Transverse colon (tissue), 4 donors: ENCODE results near the gene GOT2. TPM values are rescaled to one million over a fixed set of nuclear protein-coding genes. Genes with fewer than 3 reads are reported as not detected.
"Not testable (repeated sequence)": the region's sequence is repeated elsewhere in the genome, so short reads cannot be mapped to it uniquely, and the experiment has no call there.

Source experiments
- DNase-seq: peaks from one replicate; pipeline ENCODE4 v3.0.0-alpha.2; 2019
- H3K27ac ChIP-seq, 4 donors: fragments of 200-600 bp; sonication (generic); 2 replicates each; pipeline ENCODE4 v1.5.1; 2016 to 2018; ENCODE audit warnings: inconsistent platforms in 4 of 4
- H3K27me3 ChIP-seq: fragments of 200-600 bp; sonication (generic); 2 replicates; pipeline ENCODE4 v1.5.1; 2017; ENCODE audit warnings: inconsistent platforms
- H3K36me3 ChIP-seq, 4 donors: fragments of 200-600 bp; sonication (generic); 2 replicates each; pipeline ENCODE4 v1.5.1; 2017 to 2019; ENCODE audit warnings: inconsistent platforms in 4 of 4
- H3K4me1 ChIP-seq, 4 donors: fragments of 200-600 bp; sonication (generic); 2 replicates each; pipeline ENCODE4 v1.5.1; 2017 to 2020; ENCODE audit warnings: inconsistent platforms in 4 of 4
- H3K4me3 ChIP-seq, 4 donors: fragments of 200-600 bp; sonication (generic); 1 replicate in 1 of 4; 2 replicates in 3 of 4; pipeline versions ENCODE4 v1.5.1 to v1.6.1; 2017 to 2019; ENCODE audit warnings: inconsistent platforms in 4 of 4
- H3K9me3 ChIP-seq, 2 donors: fragments of 200-600 bp; sonication (generic); 2 replicates each; pipeline ENCODE4 v1.5.1; 2017 to 2019; ENCODE audit warnings: inconsistent platforms in 2 of 2
- EP300 ChIP-seq: sonication (generic); formaldehyde crosslinking; IDR thresholded peaks from one replicate; pipeline ENCODE4 v1.6.1; 2017; ENCODE audit warnings: antibody characterized with exemption, low read depth
- POLR2A ChIP-seq: fragments of 450-650 bp; IDR thresholded peaks from one replicate; pipeline ENCODE4 v1.6.1; 2016; ENCODE audit warnings: antibody characterized with exemption, mild to moderate bottlenecking, moderate library complexity
- POLR2AphosphoS5 ChIP-seq, 3 donors: sonication (generic); formaldehyde crosslinking; IDR thresholded peaks; one replicate each; pipeline ENCODE4 v1.6.1; 2016; ENCODE audit warnings: antibody characterized with exemption in 3 of 3
- WGBS, 2 donors: methylation state at CpG; one replicate each; pipeline ENCODE4 v1.1.5; 2018; ENCODE audit warnings: low coverage in 1 of 2; 5-methylcytosine and 5-hydroxymethylcytosine counted together
- in situ Hi-C, 4 donors: fragments of 200-750 bp; cut with MboI; loops; one replicate each; pipeline versions ENCODE4 v1.15.0 to v1.15.1; 2017; ENCODE audit warnings: low sequenced_read_pairs in 3 of 4, low pct_ligation_motif_present in 1 of 4, low pct_unique_long_range_greater_than_20kb in 1 of 4
- intact Hi-C: fragments of 100-400 bp; cut with DNase I; formaldehyde crosslinking; loops from one replicate; pipeline ENCODE4 v1.15.1; 2023; ENCODE audit warnings: low total_unique reads
- total RNA-seq, 4 donors: library from RNA; depleted of rRNA; stranded (reverse); fragments of >200 nt; gene quantifications; one replicate each; pipeline ENCODE4 v1.1.0, GENCODE V29; 2016
- TF ChIP-seq, protein P1 (sequence below), 5 experiments: fragments of 200-600 bp in 3 of 5; fragments of 450-650 bp in 2 of 5; sonication (generic) in 3 of 5; IDR thresholded peaks; 1 replicate in 2 of 5; 2 replicates in 3 of 5; pipeline ENCODE4 v1.5.1; 2016 to 2017; ENCODE audit warnings: antibody characterized with exemption in 5 of 5, inconsistent platforms in 3 of 5, mild to moderate bottlenecking in 2 of 5, moderate library complexity in 1 of 5

Gene GOT2
- total RNA-seq, 4 donors from 2014 or later: 29.7 to 75.1 (median 63.8) TPM

DNA sequence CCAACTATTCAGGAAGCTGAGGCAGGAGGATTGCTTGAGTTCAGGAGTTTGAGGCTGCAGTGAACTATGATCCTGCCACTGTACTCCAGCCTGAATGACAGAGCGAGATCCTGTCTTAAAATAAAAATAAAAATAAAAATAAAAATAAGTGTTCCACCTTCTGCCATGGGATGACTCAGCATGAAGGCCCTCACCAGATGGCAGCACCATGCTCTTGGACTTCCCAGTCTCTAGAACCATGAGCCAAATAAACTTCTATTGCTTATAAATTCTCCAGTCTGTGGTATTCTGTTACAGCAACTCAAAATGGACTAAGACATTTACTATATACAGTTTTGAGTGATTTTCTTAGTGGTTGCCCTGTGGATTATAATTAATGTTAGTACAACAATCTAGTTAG, 41.7 kb downstream of the GOT2 start:
- WGBS, 2 donors: 100% methylated on average over 1 of the region's 1 CpG; no CpG with 5 or more reads in 1 of the 2 donors
- intact Hi-C loops (no loop called here), in situ Hi-C loops (no loop called here)
- H3K9me3 ChIP-seq: no peaks in the 10 kb centered on the region
- H3K27ac ChIP-seq: no peak overlapping the region
- no peaks in the 10 kb centered on the region for H3K27me3 ChIP-seq
- no peaks in the 10 kb centered on the region for H3K4me1 ChIP-seq
- no peak overlapping the region for H3K4me3 ChIP-seq
- TF ChIP-seq POLR2A: no peak
- TF ChIP-seq POLR2AphosphoS5 (IDR thresholded peaks at IDR 0.05): no peak
- TF ChIP-seq EP300: no peak
- TF ChIP-seq, protein P1, sequence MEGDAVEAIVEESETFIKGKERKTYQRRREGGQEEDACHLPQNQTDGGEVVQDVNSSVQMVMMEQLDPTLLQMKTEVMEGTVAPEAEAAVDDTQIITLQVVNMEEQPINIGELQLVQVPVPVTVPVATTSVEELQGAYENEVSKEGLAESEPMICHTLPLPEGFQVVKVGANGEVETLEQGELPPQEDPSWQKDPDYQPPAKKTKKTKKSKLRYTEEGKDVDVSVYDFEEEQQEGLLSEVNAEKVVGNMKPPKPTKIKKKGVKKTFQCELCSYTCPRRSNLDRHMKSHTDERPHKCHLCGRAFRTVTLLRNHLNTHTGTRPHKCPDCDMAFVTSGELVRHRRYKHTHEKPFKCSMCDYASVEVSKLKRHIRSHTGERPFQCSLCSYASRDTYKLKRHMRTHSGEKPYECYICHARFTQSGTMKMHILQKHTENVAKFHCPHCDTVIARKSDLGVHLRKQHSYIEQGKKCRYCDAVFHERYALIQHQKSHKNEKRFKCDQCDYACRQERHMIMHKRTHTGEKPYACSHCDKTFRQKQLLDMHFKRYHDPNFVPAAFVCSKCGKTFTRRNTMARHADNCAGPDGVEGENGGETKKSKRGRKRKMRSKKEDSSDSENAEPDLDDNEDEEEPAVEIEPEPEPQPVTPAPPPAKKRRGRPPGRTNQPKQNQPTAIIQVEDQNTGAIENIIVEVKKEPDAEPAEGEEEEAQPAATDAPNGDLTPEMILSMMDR (IDR thresholded peaks at IDR 0.05): no peak
- DNase-seq: no peak
- H3K36me3 ChIP-seq: no peaks in the 10 kb centered on the region

DNA sequence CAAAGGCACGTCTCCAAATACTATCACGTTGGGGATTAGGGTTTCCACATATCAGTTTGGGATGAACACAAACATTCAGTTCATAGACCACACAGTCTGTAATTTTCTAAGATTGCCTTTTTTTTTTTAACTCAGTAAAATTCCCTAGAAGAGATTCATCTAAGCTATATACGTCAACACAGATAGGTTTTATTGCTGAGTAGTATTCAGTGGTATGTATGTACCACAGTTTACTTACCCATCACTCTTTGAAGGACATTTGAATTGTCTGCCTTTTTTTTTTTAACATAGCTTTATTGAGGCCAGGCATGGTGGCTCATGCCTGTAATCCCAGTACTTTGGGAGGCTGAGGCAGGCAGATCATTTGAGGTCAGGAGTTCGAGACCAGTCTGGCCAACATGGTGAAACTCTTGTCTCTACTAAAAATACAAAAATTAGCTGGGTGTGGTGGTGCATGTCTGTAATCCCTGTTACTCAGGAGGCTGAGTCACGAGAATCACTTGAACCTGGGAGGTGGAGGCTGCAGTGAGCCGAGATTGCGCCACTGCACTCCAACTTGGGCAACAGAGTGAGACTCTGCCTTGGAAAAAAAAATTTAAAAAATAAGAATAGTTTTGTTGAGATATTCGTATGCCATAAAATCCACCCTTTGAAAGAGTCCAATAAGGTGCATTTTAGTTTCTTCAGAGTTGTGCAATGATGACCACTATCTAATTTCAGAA, 47.0 kb downstream of the GOT2 start:
- in situ Hi-C loops, intact Hi-C loops: not testable (repeated sequence)
- WGBS, 2 donors: 76 to 78% methylated on average over 7 to 8 of the region's 8 CpGs

DNA sequence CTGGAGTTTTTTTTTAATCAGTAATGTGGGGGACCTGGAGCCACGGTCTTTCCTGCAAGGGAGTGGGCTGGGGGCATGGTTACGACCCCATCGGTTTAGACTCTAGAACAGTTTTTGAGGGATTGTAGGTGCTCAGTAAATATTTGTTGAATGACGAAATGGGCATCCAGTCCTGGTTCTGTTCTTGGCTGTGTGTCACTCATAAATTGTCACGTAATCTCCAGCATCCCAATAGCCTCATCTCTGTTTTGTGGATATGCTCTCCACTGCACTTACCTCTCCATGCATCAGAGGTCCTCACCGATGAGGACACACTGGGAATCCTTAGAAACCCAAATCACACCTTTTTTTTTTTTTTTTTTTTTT, 49.0 kb downstream of the GOT2 start:
- H3K4me3 ChIP-seq: peak overlapping the region in 2 of 4 donors; percentile 81 to 84
- no peak for TF ChIP-seq POLR2A
- TF ChIP-seq EP300: no peak
- no peak for TF ChIP-seq POLR2AphosphoS5 (IDR thresholded peaks at IDR 0.05)
- H3K27me3 ChIP-seq: no peaks in the 10 kb centered on the region
- in situ Hi-C loops: no loop called here
- H3K9me3 ChIP-seq: no peaks in the 10 kb centered on the region
- H3K27ac ChIP-seq: peak overlapping the region; percentile 70 to 77 (median 72)
- no peak for DNase-seq
- 67 to 100% methylated on average over 1 to 6 of the region's 6 CpGs for WGBS, 2 donors
- no peaks in the 10 kb centered on the region for H3K36me3 ChIP-seq
- intact Hi-C loops: no loop called here
- H3K4me1 ChIP-seq: peaks cover 8 to 15% (median 9%) of the 10 kb centered on the region in 4 donors

More for the DNA sequence above, 47.0 kb downstream of the GOT2 start:
- peaks cover 8 to 15% (median 9%) of the 10 kb centered on the region in 4 donors for H3K4me1 ChIP-seq
- not testable (repeated sequence) for H3K27me3 ChIP-seq, H3K4me3 ChIP-seq, H3K27ac ChIP-seq, DNase-seq, H3K36me3 ChIP-seq, H3K9me3 ChIP-seq

GRCh38 chr16:58684354-58685083, 49.6 kb downstream of the GOT2 start, which contains the start of gene SLC38A7:
TSS of gene SLC38A7 (minus strand) at chr16:58684770. CDS start at chr16:58680126, 4,644 bp downstream.
- in situ Hi-C loops: no loop called here
- 6% methylated on average over 32 of the region's 41 CpGs; no CpG with 5 or more reads in 1 of the 2 donors for WGBS, 2 donors
- H3K36me3 ChIP-seq: no peaks in the 10 kb centered on the region
- peaks cover 8 to 15% (median 9%) of the 10 kb centered on the region in 4 donors for H3K4me1 ChIP-seq
- no peaks in the 10 kb centered on the region for H3K27me3 ChIP-seq
- DNase-seq: peak; percentile 90
- peak within 1 kb of the TSS; percentile 70 to 77 (median 72) for H3K27ac ChIP-seq
- TF ChIP-seq POLR2A: peak; percentile 32
- no peak for TF ChIP-seq EP300
- TF ChIP-seq POLR2AphosphoS5 (IDR thresholded peaks at IDR 0.05): peak in 1 of 3 donors; percentile 21
- intact Hi-C loops: no loop called here
- no peaks in the 10 kb centered on the region for H3K9me3 ChIP-seq
- H3K4me3 ChIP-seq: peak within 1 kb of the TSS; percentile 52 to 84 (median 80)

- WGBS, 2 donors: 7% methylated on average over 3 of the region's 3 CpGs; no CpG with 5 or more reads in 1 of the 2 donors
- TF ChIP-seq EP300: no peak
- no peak for TF ChIP-seq POLR2AphosphoS5 (IDR thresholded peaks at IDR 0.05)
- no peak for TF ChIP-seq POLR2A
- TF ChIP-seq, protein P1 (IDR thresholded peaks at IDR 0.05): no peak
- in situ Hi-C loops (no loop called here), intact Hi-C loops (no loop called here)
- Histone ChIP-seq H3K36me3 (no peaks in the 10 kb centered on the region), H3K4me1 (peaks cover 8 to 15% (median 9%) of the 10 kb centered on the region in 4 donors), H3K27me3 (no peaks in the 10 kb centered on the region), H3K4me3 (peak overlapping the region; percentile 52 to 84 (median 80)), H3K9me3 (no peaks in the 10 kb centered on the region), H3K27ac (peak overlapping the region; percentile 70 to 77 (median 72))
- no peak for DNase-seq
Measured at GRCh38 chr16:58684001-58684353, 50.1 kb downstream of the GOT2 start.
